D721Med (cell line): ENCODE data around the gene POTEG.
"Not testable (repeated sequence)": the region's sequence is repeated elsewhere in the genome, so short reads cannot be mapped to it uniquely, and the experiment has no call there.

ENCODE experiments used
- DNase-seq: peaks from one replicate; pipeline ENCODE4 v3.0.0; 2011; ENCODE audit warnings: low spot score; ENCODE audit not compliant: insufficient read length
- FAIRE-seq: peaks from 2 replicates; lab custom pipeline; 2011; peaks lifted over from hg19 to GRCh38; lab: Jason Lieb, UNC

The POTEG gene

DNA sequence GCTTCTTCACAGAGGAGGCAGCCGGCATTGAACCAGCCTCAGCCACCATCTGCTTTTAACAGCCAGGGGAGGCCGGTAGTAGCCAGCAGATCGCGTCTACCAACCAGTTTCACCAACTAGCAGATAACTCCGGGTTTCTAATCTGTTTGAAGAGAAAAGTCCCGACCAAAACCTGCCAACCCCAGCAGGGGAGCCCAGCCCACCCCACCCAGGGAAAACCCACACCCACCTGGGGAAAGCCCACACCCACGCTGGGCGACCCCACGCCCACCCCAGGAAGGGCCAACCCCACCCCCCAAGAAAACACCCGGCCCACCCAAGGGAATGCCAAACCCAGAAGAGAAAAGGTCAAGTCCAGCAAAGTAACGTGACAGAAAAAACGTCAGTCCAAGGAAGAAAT is at the start of gene POTEG:
POTEG (minus strand) TSS at position 101 of the 400 bp plus-strand sequence; CDS start at position 49, 52 bp downstream.
- not testable (repeated sequence) for FAIRE-seq, DNase-seq

DNA sequence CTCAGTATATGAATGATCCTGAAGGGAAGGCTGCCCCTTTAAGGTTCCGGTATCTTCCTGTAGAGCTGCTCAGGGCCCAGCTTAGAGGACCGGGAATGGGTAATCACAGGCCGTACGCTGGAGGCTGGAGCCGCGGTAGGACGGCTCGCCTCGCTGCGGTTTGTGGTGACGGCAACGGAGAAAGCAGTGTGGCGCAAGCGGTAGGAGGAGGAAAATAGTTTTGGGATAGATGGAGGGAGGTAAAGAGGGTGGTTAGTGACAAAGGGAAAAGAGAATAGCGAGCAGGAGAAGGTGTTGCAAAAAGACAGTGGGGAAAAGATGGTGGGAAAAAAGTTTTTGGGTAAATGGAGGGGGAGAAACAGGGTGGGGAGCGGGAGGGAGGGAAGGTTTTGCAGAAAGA is 48.0 kb upstream of the POTEG start:
- DNase-seq, FAIRE-seq: not testable (repeated sequence)

DNA sequence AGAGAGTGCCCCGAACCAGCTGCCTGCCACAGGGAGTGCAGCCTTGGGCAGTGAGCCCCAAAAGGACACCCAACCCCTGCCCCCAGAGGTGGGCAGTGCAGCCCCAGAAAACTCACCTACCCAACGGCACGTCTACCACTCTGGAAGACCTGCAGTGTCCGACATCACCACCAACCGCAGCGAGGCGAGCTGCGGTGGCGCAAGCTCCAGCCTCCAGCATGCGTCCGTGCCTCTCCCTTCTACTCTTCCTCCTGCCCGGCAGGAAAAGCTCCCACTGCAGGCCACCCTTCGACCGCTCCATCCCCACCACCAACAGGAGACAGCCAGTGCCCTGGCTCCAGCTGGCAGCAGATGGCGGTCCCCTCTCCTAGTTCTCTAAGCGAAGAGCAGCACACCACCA is 47.3 kb upstream of the POTEG start:
- DNase-seq, FAIRE-seq: not testable (repeated sequence)

DNA sequence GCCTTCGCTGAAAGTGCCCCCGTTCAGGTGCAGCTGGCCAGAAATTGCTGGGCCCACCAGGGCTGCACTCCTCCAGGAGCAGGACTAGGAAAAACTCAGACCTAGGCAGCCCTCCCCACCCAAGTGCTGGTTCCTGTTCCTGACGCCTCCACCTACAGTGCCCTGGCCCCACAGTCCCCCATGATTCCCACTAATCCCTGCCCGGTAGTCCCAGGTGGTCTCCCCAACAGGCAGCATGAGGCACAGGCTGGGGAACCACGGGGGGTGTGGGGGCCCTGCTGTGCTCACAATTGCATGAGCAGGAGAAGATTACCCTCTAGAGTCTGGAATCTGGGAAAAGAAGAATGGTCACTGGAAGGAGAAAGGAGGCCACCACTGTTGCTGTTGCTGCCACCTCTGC is 46.4 kb upstream of the POTEG start:
- FAIRE-seq, DNase-seq: not testable (repeated sequence)

DNA sequence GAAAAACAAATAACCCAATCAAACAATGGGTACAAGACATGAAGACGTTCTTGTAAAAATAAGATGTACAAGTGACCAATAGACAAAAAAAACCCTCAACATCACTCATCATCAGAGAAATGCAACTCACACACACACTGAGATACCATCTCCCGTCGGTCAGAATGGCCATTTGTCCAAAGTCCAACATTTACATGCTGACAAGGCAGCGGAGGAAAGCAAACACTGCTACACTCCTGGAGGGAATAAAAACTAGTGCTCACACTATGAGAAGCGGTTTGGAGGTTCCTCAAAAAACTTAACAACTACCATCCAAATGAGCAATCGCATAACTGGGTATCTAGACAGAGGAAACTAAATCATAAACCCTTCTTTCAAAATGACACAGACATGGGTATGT is 11.6 kb upstream of the POTEG start:
- not testable (repeated sequence) for FAIRE-seq, DNase-seq

DNA sequence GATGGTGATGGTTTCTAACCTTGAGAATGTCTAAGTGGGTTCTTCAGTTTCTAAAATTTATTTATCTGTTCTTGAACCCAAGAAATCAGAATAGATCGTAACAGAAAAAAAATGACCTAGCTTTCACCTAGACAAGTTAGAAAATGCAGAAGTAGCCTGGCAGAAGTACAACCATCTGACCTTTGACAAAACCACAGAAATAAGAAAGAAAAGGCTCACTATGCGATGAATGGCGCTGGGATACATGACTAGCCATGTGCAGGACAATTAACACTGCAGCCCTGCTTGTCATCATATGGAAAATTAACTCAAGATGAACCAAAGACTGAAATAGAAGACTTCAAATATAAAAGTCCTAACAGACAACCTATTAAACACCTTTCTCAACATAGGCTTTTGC is 5.7 kb upstream of the POTEG start:
- not testable (repeated sequence) for FAIRE-seq, DNase-seq

DNA sequence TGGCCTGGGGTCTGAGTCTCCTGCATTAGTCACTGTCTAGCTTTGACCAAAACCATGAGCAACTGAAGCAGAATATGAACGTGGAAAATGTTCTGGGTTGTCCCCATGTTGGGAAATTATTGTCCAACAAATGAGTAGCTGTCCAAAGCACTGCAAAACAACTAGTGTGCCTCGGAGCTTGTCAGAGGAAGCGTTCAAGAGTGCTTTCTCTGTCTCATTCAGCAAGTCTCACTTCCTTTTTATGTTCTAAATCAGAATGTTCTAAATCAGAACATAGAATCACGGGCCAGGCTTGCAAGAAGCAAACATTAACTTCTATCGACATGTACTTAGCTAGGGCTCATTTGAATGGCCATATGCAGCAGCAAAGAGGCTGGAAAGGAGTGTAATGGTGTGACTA is 5.1 kb upstream of the POTEG start:
- FAIRE-seq, DNase-seq: not testable (repeated sequence)

DNA sequence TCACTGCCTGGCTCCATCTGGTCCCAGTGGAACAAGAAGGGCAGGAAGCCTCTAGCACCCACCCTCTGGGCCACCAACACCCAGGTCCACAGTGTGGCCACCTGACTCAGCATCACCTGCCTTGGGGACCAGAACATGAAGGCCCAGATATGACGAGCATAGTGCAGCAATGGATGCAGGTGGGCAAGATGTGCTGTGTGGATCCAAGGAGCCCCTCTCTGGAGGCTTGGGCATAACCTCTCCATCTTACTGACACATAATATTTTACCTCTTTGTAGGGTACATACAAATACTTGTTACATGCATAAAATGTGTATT is 2.9 kb upstream of the POTEG start:
- not testable (repeated sequence) for DNase-seq, FAIRE-seq

DNA sequence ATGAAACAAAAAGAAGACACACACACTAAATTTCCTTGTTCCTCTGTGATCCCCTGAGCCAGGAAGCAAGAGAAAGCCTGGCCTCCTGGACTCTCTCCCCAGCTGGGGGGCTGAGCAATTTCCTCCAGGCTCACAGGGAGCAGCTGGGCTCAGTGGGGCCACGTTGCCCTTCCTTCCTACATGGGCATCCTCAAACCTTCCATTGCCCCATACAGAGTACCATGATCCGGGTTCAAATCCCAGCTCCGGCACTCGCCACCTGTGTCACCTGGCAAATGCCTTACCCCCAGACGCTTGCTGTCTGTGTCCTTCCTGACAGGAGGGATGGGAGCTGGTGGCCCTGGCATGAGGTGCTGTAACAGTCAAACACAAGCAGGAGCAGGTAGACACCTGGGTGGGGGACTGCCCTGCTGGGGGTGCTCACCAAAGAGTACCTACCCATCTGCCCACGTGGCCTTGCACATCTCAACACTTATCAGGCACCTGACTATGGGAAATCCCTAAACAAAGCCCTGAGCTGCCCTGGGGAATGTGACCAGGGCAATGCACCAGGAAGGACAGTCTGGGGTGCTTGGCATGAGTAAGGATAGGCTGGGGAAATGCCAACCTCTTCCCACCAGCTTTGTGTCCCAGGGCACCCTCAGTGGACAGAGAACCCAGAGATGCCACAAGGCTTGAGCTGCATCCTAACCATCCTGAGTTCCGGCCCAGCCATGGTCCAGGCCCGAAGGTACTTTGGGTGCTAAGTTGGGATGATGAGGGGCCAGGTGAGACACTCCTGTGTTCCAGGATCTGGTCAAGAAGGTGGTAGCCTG is 2.4 kb upstream of the POTEG start:
- not testable (repeated sequence) for FAIRE-seq, DNase-seq

DNA sequence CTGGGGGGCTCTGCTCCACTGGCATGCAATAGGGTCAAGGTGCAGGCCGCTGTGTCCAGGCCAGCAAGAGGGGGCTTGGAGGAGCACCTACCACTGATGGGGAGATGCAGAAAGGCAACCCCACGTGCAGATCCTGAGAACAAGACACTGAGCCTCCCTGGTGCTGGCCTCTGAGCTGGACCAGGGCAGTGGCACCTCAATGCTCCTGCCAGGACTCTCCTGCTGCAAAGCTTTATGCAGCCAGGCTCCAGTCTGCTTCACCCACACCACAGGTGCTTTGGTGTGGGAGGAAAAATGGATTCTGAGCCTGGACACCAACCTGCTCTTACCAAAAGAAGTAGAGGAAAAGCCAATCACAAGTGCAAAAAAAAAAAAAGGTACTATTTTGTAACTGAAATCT is 1.7 kb upstream of the POTEG start:
- not testable (repeated sequence) for FAIRE-seq, DNase-seq

DNA sequence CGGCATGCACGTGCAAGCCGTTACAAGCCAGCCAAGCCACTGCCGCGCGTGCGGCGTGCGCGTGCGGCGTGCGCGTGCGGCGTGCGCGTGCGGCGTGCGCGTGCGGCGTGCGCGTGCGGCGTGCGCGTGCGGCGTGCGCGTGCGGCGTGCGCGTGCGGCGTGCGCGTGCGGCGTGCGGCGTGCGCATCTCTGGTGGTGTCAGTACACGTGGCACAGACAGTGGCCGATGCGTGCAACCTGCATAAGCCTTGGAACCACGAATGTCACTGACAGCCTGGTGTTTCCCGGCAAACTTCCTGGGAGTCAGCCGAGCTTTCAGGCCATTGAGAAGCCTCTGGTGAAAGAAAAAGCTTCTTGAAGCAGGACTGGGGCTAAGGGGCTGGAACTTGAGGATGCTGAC is 750 bp upstream of the POTEG start:
- FAIRE-seq, DNase-seq: not testable (repeated sequence)

DNA sequence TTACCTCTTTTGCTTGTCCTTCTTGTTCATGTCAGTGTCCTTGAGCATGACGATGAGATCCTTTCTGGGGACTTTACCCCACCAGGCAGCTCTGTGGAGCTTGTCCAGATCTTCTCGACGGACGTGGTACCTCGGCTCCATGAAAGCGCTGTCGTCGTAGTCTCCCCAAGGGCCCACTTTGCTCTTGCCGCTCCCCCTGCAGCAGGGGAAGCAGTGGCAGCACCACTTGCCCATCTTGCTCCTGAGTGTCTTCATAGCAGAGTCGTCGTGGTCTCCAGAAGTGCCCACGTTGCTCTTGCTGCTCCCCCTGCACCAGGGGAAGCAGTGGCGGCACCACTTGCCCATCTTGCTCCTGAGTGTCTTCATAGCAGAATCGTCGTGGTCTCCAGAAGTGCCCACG is 376 bp downstream of the POTEG start:
- DNase-seq, FAIRE-seq: not testable (repeated sequence)

DNA sequence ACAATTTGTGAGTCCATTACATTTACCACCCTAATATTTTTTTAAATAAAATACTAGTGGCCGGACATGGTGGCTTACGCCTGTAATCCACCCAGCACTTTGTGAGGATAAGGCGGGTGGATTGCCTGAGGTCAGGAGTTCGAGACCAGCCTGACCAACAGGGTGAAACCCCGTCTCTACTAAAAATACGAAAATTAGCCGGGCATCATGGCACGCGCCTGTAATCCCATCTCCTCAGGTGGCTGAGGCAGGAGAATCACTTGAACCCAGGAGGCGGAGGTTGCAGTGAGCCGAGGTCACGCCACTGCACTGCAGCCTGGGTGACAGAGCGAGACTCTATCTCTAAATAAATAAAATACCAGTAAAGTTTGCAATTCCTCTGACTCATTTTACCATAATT is 25.6 kb downstream of the POTEG start:
- DNase-seq, FAIRE-seq: not testable (repeated sequence)

DNA sequence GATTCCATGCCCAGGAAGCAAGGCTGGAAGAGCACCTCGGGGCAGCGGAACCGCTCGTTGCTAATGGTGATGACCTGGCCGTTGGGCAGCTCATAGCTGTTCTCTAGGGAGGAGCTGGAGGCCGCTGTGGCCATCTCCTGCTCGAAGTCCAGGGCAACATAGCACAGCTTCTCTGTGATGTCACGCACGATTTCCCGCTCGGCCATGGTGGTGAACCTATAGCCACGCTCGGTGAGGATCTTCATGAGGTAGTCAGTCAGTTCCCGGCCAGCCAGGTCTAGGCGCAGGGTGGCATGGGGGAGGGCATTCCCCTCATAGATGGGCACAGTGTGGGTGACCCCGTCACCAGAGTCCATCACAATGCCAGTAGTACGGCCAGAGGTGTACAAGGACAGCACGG is 32.0 kb downstream of the POTEG start:
- not testable (repeated sequence) for DNase-seq, FAIRE-seq

DNA sequence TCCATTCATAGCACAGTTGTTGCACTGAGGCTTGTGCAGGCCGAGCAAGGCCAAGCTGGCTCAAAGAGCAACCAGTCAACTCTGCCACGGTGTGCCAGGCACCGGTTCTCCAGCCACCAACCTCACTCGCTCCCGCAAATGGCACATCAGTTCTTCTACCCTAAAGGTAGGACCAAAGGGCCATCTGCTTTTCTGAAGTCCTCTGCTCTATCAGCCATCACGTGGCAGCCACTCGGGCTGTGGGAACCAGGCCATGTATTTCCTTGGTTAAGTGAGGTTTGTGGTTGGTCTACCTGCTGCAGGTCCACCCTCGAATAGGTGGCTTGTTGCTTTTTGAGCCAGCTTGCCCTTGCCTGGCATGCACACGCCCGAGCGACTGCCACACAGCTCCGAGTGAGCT is 39.4 kb downstream of the POTEG start:
- FAIRE-seq, DNase-seq: not testable (repeated sequence)

DNA sequence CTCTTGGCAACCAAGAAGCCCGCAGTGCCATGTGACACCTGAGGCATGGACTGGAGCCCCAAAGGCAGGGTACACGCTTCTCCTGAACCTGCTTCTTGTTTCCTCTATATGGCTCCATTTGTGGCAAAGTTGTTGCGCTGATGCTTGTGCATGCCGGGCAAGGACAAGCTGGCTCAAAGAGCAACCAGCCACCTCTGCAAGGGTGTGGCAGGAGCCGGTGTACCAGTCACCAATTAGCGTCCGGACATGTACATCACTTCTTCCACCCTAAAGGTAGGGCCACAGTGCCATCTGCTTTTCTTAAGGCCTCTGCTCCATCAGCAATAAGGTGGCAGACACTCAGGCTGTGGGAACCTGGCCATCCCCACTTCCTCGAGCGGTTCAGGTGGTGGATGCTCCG is 43.9 kb downstream of the POTEG start:
- not testable (repeated sequence) for FAIRE-seq

DNA sequence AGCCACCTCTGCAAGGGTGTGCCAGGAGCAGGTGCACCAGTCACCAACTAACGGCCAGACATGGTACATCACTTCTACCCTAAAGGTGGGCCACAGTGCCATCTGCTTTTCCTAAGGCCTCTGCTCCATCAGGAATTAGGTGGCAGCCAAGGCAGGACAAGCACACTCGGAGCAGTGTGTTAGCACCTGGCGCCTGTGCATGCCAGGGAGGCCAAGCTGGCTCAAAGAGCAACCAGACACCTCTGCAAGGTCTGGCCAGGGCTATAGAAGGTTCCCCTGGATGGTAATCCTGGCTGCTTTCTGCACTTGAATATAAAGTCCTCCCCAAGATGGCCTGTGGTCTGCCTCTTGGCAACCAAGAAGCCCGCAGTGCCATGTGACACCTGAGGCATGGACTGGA is 45.4 kb downstream of the POTEG start:
- not testable (repeated sequence) for FAIRE-seq, DNase-seq

More for the DNA sequence above, 43.9 kb downstream of the POTEG start:
- not testable (repeated sequence) for DNase-seq

DNA sequence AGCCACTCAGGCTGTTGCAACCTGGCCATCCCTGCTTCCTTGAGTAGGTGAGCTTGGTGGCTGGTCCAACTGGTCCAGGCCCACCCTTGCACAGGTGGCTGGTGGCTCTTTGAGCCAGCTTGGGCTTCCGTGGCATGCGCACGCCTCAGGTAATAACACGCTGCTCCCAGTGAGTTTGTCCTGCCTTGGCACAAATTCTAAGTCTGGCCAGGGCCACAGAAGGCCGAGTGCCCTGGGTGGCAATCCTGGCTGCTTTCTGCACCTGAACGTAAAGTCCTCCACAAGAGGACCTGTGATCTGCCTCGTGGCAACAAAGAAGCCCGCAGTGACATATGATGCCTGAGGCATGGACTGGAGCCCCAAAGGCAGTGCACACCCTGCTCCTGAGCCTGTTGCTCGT is 47.1 kb downstream of the POTEG start:
- DNase-seq, FAIRE-seq: not testable (repeated sequence)

DNA sequence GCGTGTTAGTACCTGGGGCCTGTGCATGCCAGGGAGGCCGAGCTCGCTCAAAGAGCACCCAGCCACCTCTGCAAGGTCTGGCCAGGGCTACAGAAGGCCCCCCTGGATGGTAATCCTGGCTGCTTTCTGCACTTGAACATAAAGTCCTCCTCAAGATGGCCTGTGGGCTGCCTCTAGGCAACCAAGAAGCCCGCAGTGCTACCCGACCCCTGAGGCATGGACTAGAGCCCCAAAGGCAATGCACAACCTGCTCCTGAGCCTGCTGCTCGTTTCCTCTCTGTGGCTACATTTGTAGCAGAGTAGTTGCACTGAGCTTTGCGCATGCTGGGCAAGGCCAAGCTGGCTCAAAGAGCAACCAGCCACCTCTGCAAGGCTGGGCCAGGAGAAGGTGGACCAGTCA is 47.8 kb downstream of the POTEG start:
- not testable (repeated sequence) for DNase-seq, FAIRE-seq

DNA sequence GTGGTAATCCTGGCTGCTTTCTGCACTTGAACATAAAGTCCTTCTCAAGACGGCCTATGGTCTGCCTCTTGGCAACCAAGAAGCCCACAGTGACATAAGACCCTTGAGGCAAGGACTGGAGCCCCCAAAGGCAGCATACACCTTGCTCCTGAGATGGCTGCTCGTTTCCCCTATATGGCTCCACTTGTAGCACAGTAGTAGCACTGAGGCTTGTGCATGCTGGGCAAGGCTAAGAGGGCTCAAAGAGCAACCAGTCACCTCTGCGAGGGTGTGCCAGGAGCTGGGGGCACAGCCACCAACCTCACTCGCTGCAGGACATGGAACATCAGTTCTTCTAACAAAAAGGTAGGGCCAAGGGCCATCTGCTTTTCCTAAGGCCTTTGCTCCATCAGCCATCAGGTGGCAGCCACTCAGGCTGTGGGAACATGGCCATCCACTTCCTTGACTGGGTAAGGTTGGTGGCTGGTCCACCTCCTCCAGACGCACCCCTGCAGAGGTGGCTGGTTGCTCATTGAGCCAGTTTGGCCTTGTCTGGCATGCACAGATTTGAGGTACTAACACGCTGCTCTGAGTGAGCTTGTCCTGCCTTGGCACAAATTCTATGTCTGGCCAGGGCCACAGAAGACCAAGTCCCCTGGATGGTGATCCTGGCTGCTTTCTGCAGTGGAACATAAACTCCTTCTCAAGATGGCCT is 49.9 kb downstream of the POTEG start:
- DNase-seq, FAIRE-seq: not testable (repeated sequence)
